Measurements from ENCODE around the gene SCPEP1.

SCPEP1 gene

GRCh38 chr17:56992364-56992763, 14.4 kb downstream of the SCPEP1 start:
- POLR2A ChIA-PET = no interaction called here
- no peak for DNase-seq (ENCODE audit: extremely low spot score)
- CTCF ChIA-PET = no interaction called here
- TF ChIP-seq NFRKB (IDR thresholded peaks at IDR 0.05) = no peak
- TF ChIP-seq HDGF (IDR thresholded peaks at IDR 0.05; ENCODE audit: borderline replicate concordance) = no peak
- no peak for TF ChIP-seq ZNF384 (IDR thresholded peaks at IDR 0.05)
- TF ChIP-seq TARDBP (IDR thresholded peaks at IDR 0.05) = no peak
- TF ChIP-seq CTBP1 (IDR thresholded peaks at IDR 0.05; ENCODE audit: borderline replicate concordance) = no peak
- no peak for TF ChIP-seq FOXM1 (IDR thresholded peaks at IDR 0.05; ENCODE audit: borderline replicate concordance)
- TF ChIP-seq LEF1 (IDR thresholded peaks at IDR 0.05; ENCODE audit: borderline replicate concordance) = no peak
- TF ChIP-seq ARNT (IDR thresholded peaks at IDR 0.05) = no peak
- no peak for TF ChIP-seq ELF4 (IDR thresholded peaks at IDR 0.05)

DNA sequence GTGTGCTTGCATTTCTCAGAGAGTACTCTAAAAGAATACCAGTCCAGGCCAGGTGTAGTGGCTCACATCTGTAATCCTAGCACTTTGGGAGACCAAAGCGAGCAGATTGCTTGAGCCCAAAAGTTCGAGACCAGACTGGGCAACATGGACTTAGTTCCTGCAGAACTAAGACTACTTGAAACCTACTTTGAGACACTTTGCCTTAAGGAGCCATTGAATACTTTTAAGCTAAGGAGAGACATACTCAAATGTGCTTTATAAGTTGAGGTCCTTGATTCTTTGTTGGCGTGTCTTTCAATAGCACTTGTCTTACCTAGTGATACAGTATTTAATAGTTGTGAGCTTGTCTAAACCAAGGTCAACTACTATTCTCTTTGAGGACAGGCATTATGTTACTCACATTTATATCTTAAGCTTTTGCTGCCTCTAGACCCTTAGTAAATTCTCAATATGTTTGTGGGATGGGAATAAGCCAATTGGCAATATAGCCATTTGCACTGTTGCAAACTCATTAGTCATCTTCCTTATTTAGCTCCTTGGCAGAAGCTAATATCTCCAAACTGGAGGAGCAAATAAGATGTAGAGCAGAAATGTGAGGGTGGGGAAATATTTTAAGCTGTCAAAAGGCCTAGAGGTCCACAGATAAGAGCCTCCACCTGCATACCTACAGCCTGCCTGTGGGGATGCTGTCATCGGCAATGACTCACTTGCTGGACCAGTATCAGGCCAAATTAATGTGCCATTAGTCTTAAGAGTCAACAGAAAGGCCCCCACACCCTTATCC, 16.3 kb downstream of the SCPEP1 start:
- CTCF ChIA-PET = interaction anchor here (1.3 kb wide), 1 partner anchor 16 kb away, joined by 3 read pairs; no protein-coding TSS in a partner anchor
- POLR2A ChIA-PET = no interaction called here
- DNase-seq (ENCODE audit: extremely low spot score) = no peak
- TF ChIP-seq LEF1 (IDR thresholded peaks at IDR 0.05; ENCODE audit: borderline replicate concordance) (no peak), ZNF384 (IDR thresholded peaks at IDR 0.05) (no peak), NFRKB (IDR thresholded peaks at IDR 0.05) (no peak), ELF4 (IDR thresholded peaks at IDR 0.05) (no peak), FOXK2 (IDR thresholded peaks at IDR 0.05) (no peak), FOXM1 (IDR thresholded peaks at IDR 0.05; ENCODE audit: borderline replicate concordance) (no peak), CTBP1 (IDR thresholded peaks at IDR 0.05; ENCODE audit: borderline replicate concordance) (no peak), SP1 (IDR thresholded peaks at IDR 0.05) (no peak), ARNT (IDR thresholded peaks at IDR 0.05) (no peak), L3MBTL2 (conservative IDR thresholded peaks at IDR 0.05) (no peak), SUZ12 (IDR thresholded peaks at IDR 0.05) (no peak), BHLHE40 (IDR thresholded peaks at IDR 0.05; ENCODE audit: borderline replicate concordance) (no peak), TARDBP (IDR thresholded peaks at IDR 0.05) (no peak), HDGF (IDR thresholded peaks at IDR 0.05; ENCODE audit: borderline replicate concordance) (no peak), FOXA1 (IDR thresholded peaks at IDR 0.05) (no peak)
- TF ChIP-seq, protein P1, sequence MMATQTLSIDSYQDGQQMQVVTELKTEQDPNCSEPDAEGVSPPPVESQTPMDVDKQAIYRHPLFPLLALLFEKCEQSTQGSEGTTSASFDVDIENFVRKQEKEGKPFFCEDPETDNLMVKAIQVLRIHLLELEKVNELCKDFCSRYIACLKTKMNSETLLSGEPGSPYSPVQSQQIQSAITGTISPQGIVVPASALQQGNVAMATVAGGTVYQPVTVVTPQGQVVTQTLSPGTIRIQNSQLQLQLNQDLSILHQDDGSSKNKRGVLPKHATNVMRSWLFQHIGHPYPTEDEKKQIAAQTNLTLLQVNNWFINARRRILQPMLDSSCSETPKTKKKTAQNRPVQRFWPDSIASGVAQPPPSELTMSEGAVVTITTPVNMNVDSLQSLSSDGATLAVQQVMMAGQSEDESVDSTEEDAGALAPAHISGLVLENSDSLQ (IDR thresholded peaks at IDR 0.05) = no peak

- no peak for DNase-seq (ENCODE audit: extremely low spot score)
- TF ChIP-seq ELF4 (IDR thresholded peaks at IDR 0.05) (no peak), ARNT (IDR thresholded peaks at IDR 0.05) (no peak), LEF1 (IDR thresholded peaks at IDR 0.05; ENCODE audit: borderline replicate concordance) (no peak), FOXK2 (IDR thresholded peaks at IDR 0.05) (no peak), L3MBTL2 (conservative IDR thresholded peaks at IDR 0.05) (no peak), CTBP1 (IDR thresholded peaks at IDR 0.05; ENCODE audit: borderline replicate concordance) (no peak)
- ChIA-PET CTCF (no interaction called here), POLR2A (no interaction called here)
Measured at GRCh38 chr17:56995766-56996165, 17.8 kb downstream of the SCPEP1 start.

DNA sequence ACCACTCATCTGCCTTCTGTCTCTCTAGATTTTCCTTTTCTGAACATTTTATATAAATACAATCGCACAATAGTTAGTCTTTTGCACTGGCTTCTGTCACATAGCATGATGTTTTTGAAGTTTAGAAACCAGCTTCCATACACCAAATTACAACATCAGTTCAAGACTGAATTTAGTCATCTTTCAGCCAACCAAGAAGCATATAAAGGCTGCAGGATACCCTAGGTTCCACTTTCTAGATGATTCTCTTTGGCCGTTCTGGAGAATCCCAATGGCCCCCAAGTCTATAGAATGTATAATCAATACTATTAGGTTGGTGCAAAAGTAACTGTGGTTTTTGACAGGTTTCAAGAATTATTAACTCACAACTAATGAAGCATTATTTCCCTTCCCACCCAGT, 19.4 kb downstream of the SCPEP1 start:
- no peak for TF ChIP-seq BHLHE40 (IDR thresholded peaks at IDR 0.05; ENCODE audit: borderline replicate concordance)
- TF ChIP-seq FOXM1 (IDR thresholded peaks at IDR 0.05; ENCODE audit: borderline replicate concordance) = no peak
- no peak for TF ChIP-seq ELF4 (IDR thresholded peaks at IDR 0.05)
- TF ChIP-seq CTBP1 (IDR thresholded peaks at IDR 0.05; ENCODE audit: borderline replicate concordance) = no peak
- TF ChIP-seq ZNF384 (IDR thresholded peaks at IDR 0.05) = no peak
- TF ChIP-seq SUZ12 (IDR thresholded peaks at IDR 0.05) = no peak
- no peak for TF ChIP-seq HDGF (IDR thresholded peaks at IDR 0.05; ENCODE audit: borderline replicate concordance)
- no peak for TF ChIP-seq SP1 (IDR thresholded peaks at IDR 0.05)
- TF ChIP-seq FOXA1 (IDR thresholded peaks at IDR 0.05) = no peak
- no peak for TF ChIP-seq FOXK2 (IDR thresholded peaks at IDR 0.05)
- TF ChIP-seq LEF1 (IDR thresholded peaks at IDR 0.05; ENCODE audit: borderline replicate concordance) = no peak
- TF ChIP-seq ARNT (IDR thresholded peaks at IDR 0.05) = no peak
- no peak for TF ChIP-seq TARDBP (IDR thresholded peaks at IDR 0.05)
- TF ChIP-seq, protein P1 (IDR thresholded peaks at IDR 0.05) = no peak
- no peak for TF ChIP-seq L3MBTL2 (conservative IDR thresholded peaks at IDR 0.05)
- TF ChIP-seq NFRKB (IDR thresholded peaks at IDR 0.05) = no peak
- no peak for DNase-seq (ENCODE audit: extremely low spot score)
- ChIA-PET CTCF (no interaction called here), POLR2A (no interaction called here)

GRCh38 chr17:57001541-57001940, 23.6 kb downstream of the SCPEP1 start:
- DNase-seq (ENCODE audit: extremely low spot score) = no peak
- ChIA-PET CTCF (interaction anchor here (1.4 kb wide), 1 partner anchor 9 kb away, joined by 4 read pairs; no protein-coding TSS in a partner anchor), POLR2A (no interaction called here)
- TF ChIP-seq SP1 (IDR thresholded peaks at IDR 0.05) (no peak), FOXM1 (IDR thresholded peaks at IDR 0.05; ENCODE audit: borderline replicate concordance) (no peak)

- CTCF ChIA-PET = no interaction called here
- no peak for TF ChIP-seq HDGF (IDR thresholded peaks at IDR 0.05; ENCODE audit: borderline replicate concordance)
- no peak for TF ChIP-seq ARNT (IDR thresholded peaks at IDR 0.05)
- TF ChIP-seq L3MBTL2 (conservative IDR thresholded peaks at IDR 0.05) = no peak
- no peak for TF ChIP-seq SUZ12 (IDR thresholded peaks at IDR 0.05)
- no peak for TF ChIP-seq FOXA1 (IDR thresholded peaks at IDR 0.05)
- TF ChIP-seq LEF1 (IDR thresholded peaks at IDR 0.05; ENCODE audit: borderline replicate concordance) = no peak
- TF ChIP-seq, protein P1 (IDR thresholded peaks at IDR 0.05) = no peak
- TF ChIP-seq NFRKB (IDR thresholded peaks at IDR 0.05) = no peak
- TF ChIP-seq FOXK2 (IDR thresholded peaks at IDR 0.05) = no peak
- TF ChIP-seq FOXM1 (IDR thresholded peaks at IDR 0.05; ENCODE audit: borderline replicate concordance) = no peak
- TF ChIP-seq SP1 (IDR thresholded peaks at IDR 0.05) = no peak
- TF ChIP-seq ELF4 (IDR thresholded peaks at IDR 0.05) = no peak
- TF ChIP-seq BHLHE40 (IDR thresholded peaks at IDR 0.05; ENCODE audit: borderline replicate concordance) = no peak
- DNase-seq (ENCODE audit: extremely low spot score) = no peak
- POLR2A ChIA-PET = no interaction called here
Measured at GRCh38 chr17:57002904-57003303, 25.0 kb downstream of the SCPEP1 start.

Measured in HEK293T (cell line).